IPS-11a (cell line): ENCODE results near the gene CIAO2B.
"Not testable (repeated sequence)": the region's sequence is repeated elsewhere in the genome, so short reads cannot be mapped to it uniquely, and the experiment has no call there.

Experiments used
- H3K4me3 ChIP-seq: one replicate; pipeline ENCODE4 v1.5.1; 2013; ENCODE audit warnings: low read depth, low read length, control low read depth

The CIAO2B gene

GRCh38 chr16:66934138-66934838 lies at the start of gene CIAO2B:
Gene CIAO2B (minus strand): TSS chr16:66934402. CDS start chr16:66934364, 38 bp downstream.
- peak within 1 kb of the TSS; percentile 92 for H3K4me3 ChIP-seq

DNA sequence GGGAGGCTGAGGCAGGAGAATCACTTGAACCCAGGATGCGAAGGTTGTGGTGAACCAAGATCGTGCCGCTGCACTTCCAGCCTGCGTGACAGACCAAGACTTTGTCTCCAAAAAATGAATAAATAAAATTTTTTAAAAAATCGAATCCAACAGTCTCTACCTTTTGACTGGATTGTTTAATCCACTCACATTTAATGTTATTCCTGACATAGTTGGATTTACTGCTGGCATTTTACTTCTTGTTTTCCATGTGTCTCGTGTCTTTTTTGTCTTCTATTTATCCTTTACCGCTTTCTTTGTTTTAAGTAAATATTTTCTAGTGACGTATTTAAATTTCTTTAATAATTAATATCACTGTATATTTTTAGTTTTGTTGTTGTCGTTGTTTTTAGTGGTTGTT lies 48.8 kb upstream of the CIAO2B start:
- no peak overlapping the region for H3K4me3 ChIP-seq

GRCh38 chr16:66979011-66979717 lies 45.0 kb upstream of the CIAO2B start:
- H3K4me3 ChIP-seq = no peak overlapping the region

- no peak overlapping the region for H3K4me3 ChIP-seq
Observed at GRCh38 chr16:66977341-66978113, 43.3 kb upstream of the CIAO2B start.

DNA sequence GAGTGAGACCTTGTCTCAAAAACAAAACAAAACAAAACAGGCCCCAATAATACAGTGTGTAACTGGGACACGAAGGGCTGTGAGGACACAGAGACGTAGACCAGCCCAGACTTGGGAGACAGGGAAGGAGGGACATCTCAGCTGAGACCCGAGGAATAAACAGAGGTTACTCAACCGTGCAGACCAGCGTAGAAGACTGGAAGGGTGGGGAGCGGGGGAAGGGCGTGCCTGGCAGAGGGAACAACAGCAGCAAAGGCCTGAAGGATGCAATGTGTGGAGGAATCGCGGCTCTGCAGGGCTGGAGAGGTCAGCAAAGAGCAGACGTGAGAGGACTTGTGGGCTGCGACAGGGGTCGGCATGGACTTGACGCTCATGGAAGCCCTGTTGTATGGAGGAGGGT lies 42.5 kb upstream of the CIAO2B start:
- H3K4me3 ChIP-seq = no peak overlapping the region

DNA sequence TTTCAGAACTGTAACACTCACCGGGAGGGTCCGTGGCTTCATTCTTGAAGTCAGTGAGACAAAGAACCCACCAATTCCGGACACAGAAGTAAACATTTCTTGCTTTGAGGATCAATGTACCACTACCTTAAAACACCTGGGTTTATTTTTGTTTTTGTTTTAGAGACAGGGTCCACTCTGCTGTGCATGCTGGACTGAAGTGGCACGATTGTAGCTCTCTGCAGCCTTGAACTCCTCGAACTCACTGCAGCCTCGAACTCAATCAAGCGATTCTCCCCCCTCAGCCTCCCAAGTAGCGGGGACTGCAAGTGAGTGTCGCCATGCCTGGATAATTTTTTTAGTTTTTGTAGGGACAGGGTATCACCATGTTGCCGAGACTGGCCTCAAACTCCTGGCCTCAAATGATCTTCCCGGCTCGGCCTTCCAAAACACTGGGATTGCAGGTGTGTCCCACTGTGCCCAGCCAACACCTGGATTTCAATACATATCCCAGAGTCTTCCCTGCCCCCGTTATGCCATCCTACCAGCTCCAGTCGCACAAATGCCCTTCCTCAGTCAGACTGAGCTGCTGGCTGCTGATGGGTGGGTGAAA lies 41.2 kb upstream of the CIAO2B start:
- no peak overlapping the region for H3K4me3 ChIP-seq

GRCh38 chr16:66974932-66975246 lies 40.7 kb upstream of the CIAO2B start:
- not testable (repeated sequence) for H3K4me3 ChIP-seq

DNA sequence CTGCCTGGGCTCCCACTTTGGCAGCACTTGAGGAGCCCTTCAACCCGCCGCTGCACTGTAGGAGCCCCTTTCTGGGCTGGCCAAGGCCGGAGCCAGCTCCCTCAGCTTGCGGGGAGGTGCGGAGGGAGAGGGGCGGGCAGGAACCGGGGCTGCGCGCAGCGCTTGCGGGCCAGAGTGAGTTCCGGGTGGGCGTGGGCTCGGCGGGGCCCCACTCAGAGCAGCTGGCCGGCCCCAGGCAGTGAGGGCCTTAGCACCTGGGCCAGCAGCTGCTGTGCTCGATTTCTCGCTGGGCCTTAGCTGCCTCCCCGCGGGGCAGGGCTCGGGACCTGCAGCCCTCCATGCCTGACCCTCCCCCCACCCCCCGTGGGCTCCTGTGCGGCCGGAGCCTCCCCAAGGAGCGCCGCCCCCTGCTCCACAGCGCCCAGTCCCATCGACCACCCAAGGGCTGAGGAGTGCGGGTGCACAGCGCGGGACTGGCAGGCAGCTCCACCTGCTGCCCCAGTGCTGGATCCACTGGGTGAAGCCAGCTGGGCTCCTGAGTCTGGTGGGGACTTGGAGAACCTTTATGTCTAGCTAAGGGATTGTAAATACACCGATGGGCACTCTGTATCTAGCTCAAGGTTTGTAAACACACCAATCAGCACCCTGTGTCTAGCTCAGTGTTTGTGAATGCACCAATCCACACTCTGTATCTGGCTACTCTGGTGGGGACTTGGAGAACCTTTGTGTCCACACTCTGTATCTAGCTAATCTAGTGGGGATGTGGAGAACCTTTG lies 40.1 kb upstream of the CIAO2B start:
- not testable (repeated sequence) for H3K4me3 ChIP-seq

DNA sequence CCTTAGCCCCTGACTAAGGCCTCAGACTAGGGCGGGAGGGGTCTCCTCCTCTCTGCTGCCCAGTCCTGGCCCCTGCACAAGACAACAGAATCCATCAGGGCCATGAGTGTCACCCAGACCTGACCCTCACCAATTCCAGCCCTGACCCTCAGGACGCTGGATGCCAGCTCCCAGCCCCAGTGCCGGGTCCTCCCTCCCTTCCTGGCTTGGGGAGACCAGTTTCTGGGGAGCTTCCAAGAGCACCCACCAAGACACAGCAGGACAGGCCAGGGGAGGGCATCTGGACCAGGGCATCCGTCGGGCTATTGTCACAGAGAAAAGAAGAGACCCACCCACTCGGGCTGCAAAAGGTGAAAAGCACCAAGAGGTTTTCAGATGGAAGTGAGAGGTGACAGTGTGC lies 39.5 kb upstream of the CIAO2B start:
- no peak overlapping the region for H3K4me3 ChIP-seq

DNA sequence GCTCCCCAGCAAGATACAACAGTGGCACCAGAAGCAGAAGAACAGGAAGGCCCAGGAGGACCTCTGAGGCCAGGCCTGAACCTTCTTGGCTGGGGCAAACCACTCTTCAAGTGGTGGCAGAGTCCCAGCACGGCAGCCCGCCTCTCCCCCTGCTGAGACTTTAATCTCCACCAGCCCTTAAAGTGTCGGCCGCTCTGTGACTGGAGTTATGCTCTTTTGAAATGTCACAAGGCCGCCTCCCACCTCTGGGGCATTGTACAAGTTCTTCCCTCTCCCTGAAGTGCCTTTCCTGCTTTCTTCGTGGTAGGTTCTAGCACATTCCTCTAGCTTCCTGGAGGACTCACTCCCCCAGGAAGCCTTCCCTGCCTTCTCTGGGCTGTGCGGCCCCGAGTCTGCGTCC lies 38.8 kb upstream of the CIAO2B start:
- H3K4me3 ChIP-seq = no peak overlapping the region

DNA sequence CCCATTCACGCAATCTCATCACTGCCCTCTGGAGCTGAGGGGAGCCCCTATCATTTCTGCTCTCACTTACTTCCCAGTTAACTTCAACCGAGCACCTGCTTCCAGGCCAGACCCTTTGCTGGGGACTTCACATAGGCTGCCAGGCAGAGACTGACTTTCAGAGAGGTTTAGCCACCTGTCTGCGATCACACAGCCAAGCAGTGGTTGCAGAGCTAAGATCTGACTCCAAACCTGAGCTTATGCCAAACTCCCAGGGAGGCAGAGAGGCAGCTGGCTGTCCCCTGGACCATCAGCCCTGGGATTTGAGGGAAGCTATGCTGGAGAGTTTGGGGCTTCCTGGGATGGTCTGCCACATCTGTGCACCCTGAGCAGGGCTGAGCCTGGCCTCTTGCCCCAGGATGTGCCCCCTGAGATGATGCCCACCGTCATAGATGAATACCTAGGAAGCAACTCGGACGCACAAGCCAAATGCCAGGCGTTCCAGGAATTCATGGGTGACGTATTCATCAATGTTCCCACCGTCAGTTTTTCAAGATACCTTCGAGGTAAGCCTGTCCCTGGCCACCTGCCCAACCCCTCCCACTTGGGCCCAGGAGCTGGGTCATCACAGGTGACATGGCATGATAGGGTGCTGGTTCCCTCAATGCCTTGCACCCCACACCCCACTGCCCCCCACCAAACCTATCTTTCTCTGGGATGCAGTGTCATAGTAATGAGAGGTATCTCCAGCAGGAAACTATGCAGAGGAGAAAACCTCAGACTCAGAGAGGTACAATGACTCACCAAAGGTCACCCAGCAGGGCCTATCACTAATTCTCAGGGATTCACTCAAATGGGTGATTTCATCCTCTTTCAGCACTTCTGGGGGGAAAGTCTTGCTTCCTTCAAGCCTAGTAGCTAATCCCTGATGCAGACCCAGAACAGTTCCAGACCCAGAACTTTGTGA lies 36.8 kb upstream of the CIAO2B start:
- no peak overlapping the region for H3K4me3 ChIP-seq

- H3K4me3 ChIP-seq = no peak overlapping the region
Observed at GRCh38 chr16:66968847-66969246, 34.6 kb upstream of the CIAO2B start.

DNA sequence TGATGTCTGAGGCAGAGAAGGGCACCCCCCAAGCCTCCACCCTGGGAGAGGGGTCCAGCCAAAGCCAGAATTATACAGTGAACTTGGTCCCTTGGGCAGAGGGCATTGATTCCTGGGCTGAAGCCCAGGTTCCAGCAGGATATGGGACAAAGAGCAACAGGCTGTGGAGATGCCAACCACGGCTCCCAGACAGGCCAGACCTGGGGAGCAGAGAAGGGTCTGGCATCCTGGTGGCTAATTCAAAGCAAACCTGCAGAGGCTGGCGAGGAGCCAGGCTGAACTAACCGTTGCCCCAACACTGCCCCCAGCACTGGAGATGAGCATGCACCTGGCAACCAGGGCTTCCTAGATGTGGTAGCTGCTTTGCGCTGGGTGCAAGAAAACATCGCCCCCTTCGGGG lies 29.8 kb upstream of the CIAO2B start:
- H3K4me3 ChIP-seq = no peak overlapping the region

GRCh38 chr16:66961914-66962313 lies 27.7 kb upstream of the CIAO2B start:
- H3K4me3 ChIP-seq = no peak overlapping the region

DNA sequence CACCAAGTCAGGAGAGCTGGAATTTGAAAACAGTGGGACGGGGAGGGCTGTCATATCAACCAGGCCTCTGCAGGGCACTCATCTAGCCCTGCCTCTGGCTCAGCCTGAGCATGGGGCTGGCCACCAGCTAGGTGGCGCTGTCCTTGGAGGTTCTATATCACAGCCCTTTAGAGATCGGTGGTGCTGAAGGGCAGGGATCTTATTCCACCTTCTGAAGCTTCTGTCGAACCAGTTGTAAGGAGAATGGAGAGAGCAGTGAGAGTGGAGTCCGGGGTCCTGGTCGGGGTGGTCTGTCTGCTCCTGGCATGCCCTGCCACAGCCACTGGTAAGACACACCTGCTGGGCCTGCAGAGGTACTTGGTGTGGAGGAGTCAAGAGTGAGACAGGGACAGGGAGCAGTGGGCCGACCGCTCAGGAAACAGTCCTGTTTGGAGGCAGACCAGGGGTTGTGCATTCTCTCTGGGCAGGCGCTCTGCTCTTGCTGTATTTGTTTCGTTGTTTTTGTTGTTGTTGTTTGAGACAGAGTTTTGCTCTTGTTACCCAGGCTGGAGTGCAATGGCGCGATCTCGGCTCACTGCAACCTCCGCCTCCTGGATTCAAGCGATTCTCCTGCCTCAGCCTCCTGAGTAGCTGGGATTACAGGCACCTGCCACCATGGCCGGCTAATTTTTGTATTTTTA lies 27.0 kb upstream of the CIAO2B start, which contains the start of gene CES3:
TSS of gene CES3 (plus strand) at position 202 of the 680 bp plus-strand sequence. CDS start at position 244, 42 bp downstream.
- H3K4me3 ChIP-seq = no peak within 1 kb of the TSS

GRCh38 chr16:66960270-66960669 lies 26.1 kb upstream of the CIAO2B start:
- no peak overlapping the region for H3K4me3 ChIP-seq

DNA sequence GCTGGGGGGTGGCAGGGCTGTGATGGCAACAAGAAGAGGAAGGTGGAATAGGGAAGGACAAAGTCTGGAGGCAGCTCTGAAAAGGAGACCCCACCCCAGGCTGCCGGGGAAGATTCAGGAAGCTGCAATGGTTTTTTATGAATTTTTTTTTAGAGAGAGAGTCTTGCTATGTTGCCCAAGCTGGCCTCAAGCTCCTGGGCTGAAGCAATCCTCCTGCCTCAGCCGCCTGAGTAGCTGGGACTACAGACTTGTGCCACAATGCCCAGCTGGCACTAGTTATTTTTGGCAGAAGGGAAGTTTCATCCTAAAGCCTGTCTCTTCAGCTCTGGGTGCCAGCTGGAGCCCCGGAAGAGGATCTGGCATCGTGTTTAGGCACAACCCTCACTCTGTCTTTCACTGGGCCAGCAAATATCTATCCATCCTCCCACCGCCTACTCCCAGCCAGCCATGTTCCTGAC lies 25.5 kb upstream of the CIAO2B start:
- H3K4me3 ChIP-seq = no peak overlapping the region

GRCh38 chr16:66958857-66959703 lies 24.9 kb upstream of the CIAO2B start:
- no peak overlapping the region for H3K4me3 ChIP-seq
